Stomach (tissue), 4 donors: Measurements from ENCODE around the gene FBXL20.

Experiments used
- CTCF ChIP-seq, 7 experiments: fragments of 450-650 bp in 4 of 7; fragments of 200-600 bp in 3 of 7; sonication (generic) in 3 of 7; IDR thresholded peaks; one replicate each; pipeline ENCODE4 v1.5.1; 2016 to 2019; ENCODE audit warnings: antibody characterized with exemption in 7 of 7, control low read depth in 2 of 7, mild to moderate bottlenecking in 1 of 7
- EP300 ChIP-seq: sonication (generic); formaldehyde crosslinking; IDR thresholded peaks from one replicate; pipeline ENCODE4 v1.6.1; 2017; ENCODE audit warnings: antibody characterized with exemption
- POLR2A ChIP-seq, 4 donors: fragments of 450-650 bp; IDR thresholded peaks; one replicate each; pipeline ENCODE4 v1.6.1; 2016; ENCODE audit warnings: antibody characterized with exemption in 4 of 4, control low read depth in 2 of 4, mild to moderate bottlenecking in 1 of 4, moderate library complexity in 1 of 4

GRCh38 chr17:39283098-39283497, 118.3 kb downstream of the FBXL20 start:
- TF ChIP-seq CTCF (IDR thresholded peaks at IDR 0.05): no peak
- no peak for TF ChIP-seq POLR2A (IDR thresholded peaks at IDR 0.05)
- TF ChIP-seq EP300: no peak
